IMR-90 (cell line): ENCODE measurements around the gene UNC50.

Source experiments
- FOS ChIP-seq: fragments of 150-350 bp; IDR thresholded peaks from 2 replicates; pipeline ENCODE4 v1.6.1; 2016; ENCODE audit warnings: low read depth, low read length
- MXI1 ChIP-seq: IDR thresholded peaks from 2 replicates; pipeline ENCODE4 v1.6.1; 2012; ENCODE audit warnings: low read depth, mild to moderate bottlenecking, low read length, moderate library complexity, borderline replicate concordance
- POLR2A ChIP-seq: IDR thresholded peaks from 2 replicates; pipeline ENCODE4 v1.6.1; 2012; ENCODE audit warnings: mild to moderate bottlenecking, low read depth, low read length
- RAD21 ChIP-seq: IDR thresholded peaks from 2 replicates; pipeline ENCODE4 v1.6.1; 2012; ENCODE audit warnings: low read length, improper control_type of control experiment

DNA sequence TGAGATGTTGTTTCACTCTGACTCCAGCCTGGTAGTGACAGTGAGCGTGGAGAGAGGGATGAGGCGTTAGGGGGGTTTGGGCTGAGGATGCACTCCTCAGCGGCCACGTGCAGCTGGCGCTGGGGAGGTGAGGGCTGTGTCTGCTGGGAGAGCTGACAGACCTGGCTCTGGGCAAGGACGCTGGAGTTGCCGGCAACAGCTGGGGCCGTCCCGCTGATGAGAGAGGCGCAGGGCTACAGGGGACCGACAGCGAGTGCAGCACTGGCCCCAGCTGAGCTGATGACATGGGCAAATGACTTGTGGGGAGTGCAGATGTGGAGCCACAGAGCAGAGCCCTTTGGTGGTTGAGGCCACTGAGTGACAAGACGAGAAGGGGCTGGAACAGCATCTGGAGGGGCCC is 38.5 kb upstream of the UNC50 start:
- TF ChIP-seq POLR2A (no peak), FOS (no peak), RAD21 (no peak), MXI1 (no peak)
